ENCODE results near the gene ATN1. TPM values are rescaled to one million over a fixed set of nuclear protein-coding genes. Genes with fewer than 3 reads are reported as not detected.

Gene ATN1
- total and polyA plus RNA-seq, 2 of the 8 experiments (the other 6 are each of a cell fraction or from before 2014, with no cell fraction given) = 20.6 to 73.4 TPM

GRCh38 chr12:6947615-6948014 is 19.9 kb downstream of the ATN1 start:
- no peak overlapping the region for H3K18ac ChIP-seq (ENCODE audit: extremely low read depth, low read length)
- H3K27me3 ChIP-seq (replicated peaks in 1 of 4; ENCODE audit: control insufficient read depth in 3 of 4, extremely low read depth in 1 of 4, insufficient read depth in 3 of 4, low read length in 3 of 4) = no peaks in the 10 kb centered on the region
- H4K20me1 ChIP-seq (replicated peaks in 1 of 2; ENCODE audit: control insufficient read depth in 1 of 2, insufficient read depth in 2 of 2, low read length in 2 of 2) = no peaks in the 10 kb centered on the region
- H3K14ac ChIP-seq (ENCODE audit: insufficient read length) = no peak overlapping the region
- ChIA-PET CTCF (ENCODE audit: partially characterized antibody) (interaction anchor here (0.6 to 20.2 kb wide), 10 partner anchors 13 to 197 kb away, joined by 3 to 277 read pairs (median 7); partner anchors contain the start of genes ATN1, C1RL, SPSB2 and TPI1), POLR2A (ENCODE audit: partially characterized antibody) (interaction anchor here (1.8 to 44.0 kb wide), 5 partner anchors 21 to 161 kb away, joined by 4 to 1596 read pairs (median 442); partner anchors contain the start of genes ATN1, C1RL, CDCA3 and EMG1)
- H2AFZ ChIP-seq (ENCODE audit: low read length) = no peak overlapping the region
- H3K79me1 ChIP-seq (ENCODE audit: low read depth, low read length) = peaks cover 5% of the 10 kb centered on the region
- H2BK15ac ChIP-seq (ENCODE audit: low read length) = no peak overlapping the region
- H2BK5ac ChIP-seq (ENCODE audit: low read depth, low read length) = no peak overlapping the region
- peaks cover 6 to 30% (median 17%) of the 10 kb centered on the region in 4 experiments for H3K4me1 ChIP-seq (replicated peaks in 1 of 4; ENCODE audit: control insufficient read depth in 3 of 4, insufficient read depth in 4 of 4, low read length in 3 of 4)
- no peak overlapping the region for H3K9ac ChIP-seq (replicated peaks in 1 of 4; ENCODE audit: extremely low read depth in 1 of 4, low read depth in 3 of 4, low read length in 3 of 4)
- FAIRE-seq = no peak
- H2BK12ac ChIP-seq (ENCODE audit: low read depth, low read length) = no peak overlapping the region
- H3K4me3 ChIP-seq (ENCODE audit: extremely low read depth in 1 of 4, insufficient read depth in 2 of 4, low read depth in 3 of 4, low read length in 4 of 4) = no peak overlapping the region
- no peak overlapping the region for H3K56ac ChIP-seq (replicated peaks; ENCODE audit: insufficient read length, low read depth, low read length)
- H2BK120ac ChIP-seq (replicated peaks; ENCODE audit: low read depth, low read length) = no peak overlapping the region
- 92% methylated on average over 7 of the region's 8 CpGs; no CpG with 5 or more reads in 1 of the 2 experiments for WGBS, 2 experiments (ENCODE audit: extremely low coverage in 1 of 2, insufficient coverage in 1 of 2, insufficient read length in 1 of 2, insufficient replicate concordance in 2 of 2, low coverage in 1 of 2, low lambda C conversion rate in 2 of 2, missing lambda C conversion rate in 1 of 2)
- H3K4ac ChIP-seq (replicated peaks; ENCODE audit: insufficient read length, low read depth, low read length) = no peak overlapping the region
- no peak overlapping the region for H4K91ac ChIP-seq (replicated peaks; ENCODE audit: insufficient read length, low read length)
- TF ChIP-seq POU5F1 (IDR thresholded peaks at IDR 0.05; ENCODE audit: low read depth, low read length) (no peak), JUND (IDR thresholded peaks at IDR 0.05; ENCODE audit: low read length) (no peak), EP300 (IDR thresholded peaks at IDR 0.05; ENCODE audit: borderline replicate concordance in 1 of 2, low read depth in 2 of 2, low read length in 2 of 2) (no peak), CEBPB (IDR thresholded peaks at IDR 0.05; ENCODE audit: low read depth, low read length) (no peak), POLR2AphosphoS5 (IDR thresholded peaks at IDR 0.05; ENCODE audit: low read depth, low read length) (no peak), NRF1 (IDR thresholded peaks at IDR 0.05; ENCODE audit: low read depth, low read length) (no peak), ATF2 (IDR thresholded peaks at IDR 0.05; ENCODE audit: low read length) (no peak)
- H3K27ac ChIP-seq (ENCODE audit: low read depth, low read length) = no peak overlapping the region
- peak overlapping the region in 1 of 2 experiments; percentile 56; a peak in 1 of 4 replicates for H3K4me2 ChIP-seq (ENCODE audit: insufficient read depth in 1 of 2, low read depth in 2 of 2, low read length in 2 of 2)
- H3K36me3 ChIP-seq (ENCODE audit: control insufficient read depth in 2 of 4, insufficient read depth in 4 of 4, low read length in 3 of 4) = no peaks in the 10 kb centered on the region
- no peak for DNase-seq (ENCODE audit: low read depth in 1 of 2, low spot score in 2 of 2)
- H3K79me2 ChIP-seq (ENCODE audit: control insufficient read depth in 1 of 2, insufficient read depth in 2 of 2, low read length in 2 of 2) = no peaks in the 10 kb centered on the region; a peak in 1 of 4 replicates
- H3K23ac ChIP-seq (ENCODE audit: insufficient read length) = no peak overlapping the region
- no peak overlapping the region for H4K8ac ChIP-seq (ENCODE audit: extremely low read depth, insufficient read depth, low read length)
- no peaks in the 10 kb centered on the region for H3K9me3 ChIP-seq (ENCODE audit: insufficient read depth in 2 of 2, low read depth in 1 of 2, low read length in 1 of 2)
- no peak overlapping the region for H4K5ac ChIP-seq (ENCODE audit: insufficient read length, low read depth, low read length)
- H3K23me2 ChIP-seq (ENCODE audit: low read depth, low read length) = peaks cover 11% of the 10 kb centered on the region
- no peak overlapping the region for H2BK20ac ChIP-seq (ENCODE audit: low read length)
- 0 out of 2 replicates have a peak overlapping the region, but pooled peaks have one; percentile 26 for H2AK5ac ChIP-seq (ENCODE audit: low read depth, low read length)

All from H1 (cell line).